Nephron (organoid): ENCODE results near the gene KCTD7.
"Not testable (repeated sequence)": the region's sequence is repeated elsewhere in the genome, so short reads cannot be mapped to it uniquely, and the experiment has no call there.

ENCODE experiments used
- H3K27ac Mint-ChIP-seq, 3 experiments: 2 replicates each; pipeline ENCODE4 v1.8.0; 2020; ENCODE audit warnings: mixed read lengths in 3 of 3, mild to moderate bottlenecking in 2 of 3, moderate library complexity in 1 of 3
- H3K27me3 Mint-ChIP-seq: 2 replicates; pipeline ENCODE4 v1.8.0; 2021; ENCODE audit warnings: low read depth, mild to moderate bottlenecking, moderate library complexity, mixed read lengths
- H3K36me3 Mint-ChIP-seq: 2 replicates; pipeline ENCODE4 v1.8.0; 2020; ENCODE audit warnings: low read depth, mixed read lengths
- H3K4me1 Mint-ChIP-seq: 2 replicates; pipeline ENCODE4 v1.8.0; 2020; ENCODE audit warnings: mixed read lengths
- H3K4me3 Mint-ChIP-seq, 3 experiments: 2 replicates each; pipeline ENCODE4 v1.8.0; 2020; ENCODE audit warnings: mild to moderate bottlenecking in 3 of 3, mixed read lengths in 3 of 3, moderate library complexity in 2 of 3
- H3K9me3 Mint-ChIP-seq: 2 replicates; pipeline ENCODE4 v1.8.0; 2020; ENCODE audit warnings: mixed read lengths
- TF ChIP-seq, protein P1 (sequence below), 3 experiments: fragments of 200-600 bp; sonication (generic); IDR thresholded peaks; one replicate each; pipeline ENCODE4 v1.5.0; 2021; ENCODE audit warnings: antibody characterized with exemption in 3 of 3; ENCODE audit not compliant: unreplicated experiment in 3 of 3

Gene KCTD7

DNA sequence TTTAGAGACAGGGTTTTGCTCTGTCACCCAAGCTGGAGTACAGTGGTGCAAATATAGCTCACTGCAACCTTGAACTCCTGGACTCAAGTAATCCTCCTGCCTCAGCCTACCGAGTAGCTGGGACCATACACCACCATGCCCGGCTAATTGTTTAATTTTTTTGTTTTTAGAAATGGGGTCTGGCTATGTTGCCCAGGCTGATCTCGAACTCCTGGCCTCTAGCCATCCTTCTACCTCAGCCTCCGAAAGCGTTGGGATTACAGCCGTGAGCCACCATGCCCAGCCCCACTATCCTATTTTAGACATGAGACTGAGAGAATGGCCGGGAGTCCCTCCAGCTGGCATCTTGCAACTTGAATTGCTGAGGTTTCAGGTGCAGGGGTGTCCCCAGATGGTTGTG, 39.4 kb downstream of the KCTD7 start:
- TF ChIP-seq, protein P1, sequence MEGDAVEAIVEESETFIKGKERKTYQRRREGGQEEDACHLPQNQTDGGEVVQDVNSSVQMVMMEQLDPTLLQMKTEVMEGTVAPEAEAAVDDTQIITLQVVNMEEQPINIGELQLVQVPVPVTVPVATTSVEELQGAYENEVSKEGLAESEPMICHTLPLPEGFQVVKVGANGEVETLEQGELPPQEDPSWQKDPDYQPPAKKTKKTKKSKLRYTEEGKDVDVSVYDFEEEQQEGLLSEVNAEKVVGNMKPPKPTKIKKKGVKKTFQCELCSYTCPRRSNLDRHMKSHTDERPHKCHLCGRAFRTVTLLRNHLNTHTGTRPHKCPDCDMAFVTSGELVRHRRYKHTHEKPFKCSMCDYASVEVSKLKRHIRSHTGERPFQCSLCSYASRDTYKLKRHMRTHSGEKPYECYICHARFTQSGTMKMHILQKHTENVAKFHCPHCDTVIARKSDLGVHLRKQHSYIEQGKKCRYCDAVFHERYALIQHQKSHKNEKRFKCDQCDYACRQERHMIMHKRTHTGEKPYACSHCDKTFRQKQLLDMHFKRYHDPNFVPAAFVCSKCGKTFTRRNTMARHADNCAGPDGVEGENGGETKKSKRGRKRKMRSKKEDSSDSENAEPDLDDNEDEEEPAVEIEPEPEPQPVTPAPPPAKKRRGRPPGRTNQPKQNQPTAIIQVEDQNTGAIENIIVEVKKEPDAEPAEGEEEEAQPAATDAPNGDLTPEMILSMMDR (IDR thresholded peaks at IDR 0.05; ENCODE audit: unreplicated experiment in 3 of 3), result no peak
- no peaks in the 10 kb centered on the region for H3K4me1 Mint-ChIP-seq
- no peak overlapping the region for H3K27ac Mint-ChIP-seq
- H3K4me3 Mint-ChIP-seq, result no peak overlapping the region
- H3K27me3 Mint-ChIP-seq, result no peaks in the 10 kb centered on the region
- H3K36me3 Mint-ChIP-seq, result peaks cover 13% of the 10 kb centered on the region
- no peaks in the 10 kb centered on the region for H3K9me3 Mint-ChIP-seq

DNA sequence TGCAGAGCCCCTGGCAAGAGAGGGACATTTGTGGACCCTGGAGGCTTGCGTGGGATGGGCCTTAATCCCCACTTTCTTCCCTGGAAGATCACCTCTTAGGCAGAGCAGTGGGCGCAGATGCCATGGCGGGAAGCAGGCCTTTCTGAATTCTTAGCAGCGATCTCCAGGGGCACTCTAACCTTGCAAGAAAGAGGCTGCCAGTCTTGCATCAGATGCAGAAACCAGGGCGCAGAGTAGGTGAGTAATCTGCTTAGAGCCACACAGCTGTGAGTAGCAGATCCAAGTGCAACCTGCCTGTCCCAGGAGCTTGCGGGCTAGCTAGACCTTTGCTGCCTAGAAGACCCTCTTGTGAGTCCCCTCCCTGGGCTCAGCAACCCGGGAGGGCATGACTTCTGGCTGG, 40.0 kb downstream of the KCTD7 start:
- Mint-ChIP-seq H3K27ac (no peak overlapping the region), H3K27me3 (no peaks in the 10 kb centered on the region), H3K4me1 (no peaks in the 10 kb centered on the region), H3K4me3 (no peak overlapping the region), H3K36me3 (peaks cover 13% of the 10 kb centered on the region), H3K9me3 (no peaks in the 10 kb centered on the region)
- TF ChIP-seq, protein P1 (IDR thresholded peaks at IDR 0.05; ENCODE audit: unreplicated experiment in 3 of 3), result no peak

DNA sequence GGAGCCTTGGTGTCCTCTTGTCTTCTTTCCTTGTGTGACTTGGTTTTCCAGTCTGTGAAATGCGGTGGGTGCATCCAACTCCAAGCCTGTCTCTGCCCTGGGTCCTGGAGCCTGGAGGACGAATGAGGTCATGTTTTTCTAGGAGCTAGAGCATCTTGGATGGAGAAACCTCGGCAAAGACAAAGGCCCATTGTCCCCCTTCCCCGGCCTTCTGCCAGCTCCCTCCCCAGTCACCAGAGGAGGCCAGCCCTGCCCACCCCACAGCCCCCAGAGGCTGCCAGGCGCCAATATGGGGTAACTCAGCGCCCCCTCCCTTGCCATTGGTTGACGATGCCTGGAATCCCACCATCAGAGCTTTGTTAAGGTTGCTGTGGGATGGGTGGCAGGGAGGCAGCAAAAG, 40.4 kb downstream of the KCTD7 start:
- Mint-ChIP-seq H3K9me3 (no peaks in the 10 kb centered on the region), H3K27ac (no peak overlapping the region), H3K4me1 (no peaks in the 10 kb centered on the region), H3K36me3 (peaks cover 10% of the 10 kb centered on the region), H3K27me3 (no peaks in the 10 kb centered on the region), H3K4me3 (no peak overlapping the region)
- TF ChIP-seq, protein P1 (IDR thresholded peaks at IDR 0.05; ENCODE audit: unreplicated experiment in 3 of 3), result no peak

DNA sequence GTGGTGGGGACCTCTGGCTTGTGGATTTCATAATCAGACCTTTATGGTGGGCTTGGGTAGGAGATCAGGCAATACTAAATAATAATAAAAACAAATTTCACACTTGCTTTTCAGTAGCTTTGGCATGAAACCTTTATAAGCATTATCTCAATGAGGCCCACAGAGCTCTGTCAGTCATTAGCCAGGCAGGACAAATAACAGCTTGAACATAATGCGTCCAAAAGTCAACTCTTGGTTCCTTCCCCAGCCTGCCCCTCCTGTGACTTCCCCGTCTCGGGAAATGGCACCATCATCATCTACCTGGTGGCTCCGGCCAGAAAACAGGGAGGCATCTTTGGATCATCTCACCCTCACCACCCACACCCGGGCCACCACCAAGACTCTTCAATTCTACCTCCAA, 40.8 kb downstream of the KCTD7 start:
- TF ChIP-seq, protein P1 (IDR thresholded peaks at IDR 0.05; ENCODE audit: unreplicated experiment in 3 of 3), result no peak
- Mint-ChIP-seq H3K27ac (no peak overlapping the region), H3K36me3 (peaks cover 10% of the 10 kb centered on the region), H3K9me3 (no peaks in the 10 kb centered on the region), H3K27me3 (no peaks in the 10 kb centered on the region), H3K4me3 (no peak overlapping the region), H3K4me1 (no peaks in the 10 kb centered on the region)

DNA sequence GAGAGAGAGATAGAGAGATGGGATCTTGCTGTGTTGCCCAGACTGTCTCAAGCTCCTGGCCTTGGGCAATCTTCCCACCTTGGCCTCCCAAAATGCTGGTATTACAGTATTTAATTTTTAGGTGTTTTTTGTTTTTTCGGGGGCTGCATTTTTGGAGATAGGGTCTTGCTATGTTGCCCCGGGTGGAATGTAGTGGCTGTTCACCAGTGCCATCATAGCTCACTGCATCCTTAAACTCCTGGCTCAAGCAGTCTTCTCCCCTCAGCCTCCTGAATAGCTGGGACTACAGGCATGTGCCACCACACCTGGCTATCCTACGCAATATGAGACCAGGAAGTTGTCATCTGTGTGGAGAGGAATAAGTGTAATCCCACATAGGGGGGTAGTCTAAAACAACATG, 42.4 kb downstream of the KCTD7 start:
- Mint-ChIP-seq H3K27me3 (no peaks in the 10 kb centered on the region), H3K4me1 (no peaks in the 10 kb centered on the region), H3K4me3 (no peak overlapping the region), H3K36me3 (peaks cover 7% of the 10 kb centered on the region), H3K27ac (no peak overlapping the region), H3K9me3 (no peaks in the 10 kb centered on the region)
- TF ChIP-seq, protein P1 (IDR thresholded peaks at IDR 0.05; ENCODE audit: unreplicated experiment in 3 of 3), result no peak

DNA sequence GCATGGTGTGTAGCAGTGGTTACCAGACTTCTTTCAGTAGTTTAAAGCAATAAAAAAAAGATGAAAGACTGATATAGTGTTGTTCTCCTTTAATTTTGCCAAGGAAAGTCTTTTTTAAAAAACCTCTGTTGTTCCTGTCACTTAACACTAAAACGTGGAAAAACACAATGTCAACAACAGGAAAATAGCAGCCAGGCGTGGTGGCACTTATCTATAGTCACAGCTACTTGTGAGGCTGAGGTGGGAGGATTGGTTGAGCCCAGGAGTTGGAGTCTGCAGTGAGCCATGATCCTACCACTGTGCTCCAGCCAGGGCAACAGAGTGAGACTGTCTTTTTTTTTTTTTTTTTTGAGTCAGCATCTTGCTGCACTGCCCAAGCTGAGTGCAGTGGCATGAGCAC, 42.8 kb downstream of the KCTD7 start:
- H3K4me3 Mint-ChIP-seq, H3K27me3 Mint-ChIP-seq, H3K27ac Mint-ChIP-seq: not testable (repeated sequence)

DNA sequence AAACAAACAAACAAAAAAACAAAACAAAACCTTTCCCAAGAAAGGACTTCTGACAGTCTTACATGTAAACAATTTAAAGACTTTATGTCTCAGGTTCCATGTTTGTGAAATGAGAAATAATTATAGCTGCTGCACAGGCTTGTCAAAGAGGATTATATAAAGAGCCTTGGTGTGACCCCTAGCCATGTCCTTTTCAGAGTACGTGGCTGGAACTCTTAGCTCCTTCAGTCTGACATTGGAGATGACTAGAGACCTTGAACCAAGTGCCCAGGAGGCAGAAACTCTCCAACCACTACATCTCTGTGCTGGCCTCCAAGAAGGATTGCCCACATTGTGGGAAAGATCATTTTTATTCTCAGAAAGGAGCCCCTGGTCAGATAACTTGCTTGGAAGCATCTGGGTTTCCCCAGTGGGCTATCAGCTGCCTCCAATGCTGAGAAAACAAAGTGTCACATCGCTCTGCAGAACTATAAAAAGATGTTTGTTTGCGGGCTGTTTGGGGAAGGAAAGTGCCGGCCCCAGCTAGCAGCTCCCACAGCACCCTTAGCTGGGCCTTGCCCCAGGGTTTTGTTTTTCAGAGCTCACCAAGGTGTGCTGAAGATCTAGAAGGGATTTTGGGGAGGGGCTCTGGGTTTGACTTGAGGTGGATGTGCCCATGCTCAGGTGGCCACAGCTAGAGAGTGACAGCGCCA, 43.9 kb downstream of the KCTD7 start:
- H3K27me3 Mint-ChIP-seq, H3K4me1 Mint-ChIP-seq, H3K27ac Mint-ChIP-seq, H3K4me3 Mint-ChIP-seq, H3K9me3 Mint-ChIP-seq, H3K36me3 Mint-ChIP-seq: not testable (repeated sequence)

More for the DNA sequence above, 42.8 kb downstream of the KCTD7 start:
- not testable (repeated sequence) for H3K36me3 Mint-ChIP-seq, H3K9me3 Mint-ChIP-seq, H3K4me1 Mint-ChIP-seq

DNA sequence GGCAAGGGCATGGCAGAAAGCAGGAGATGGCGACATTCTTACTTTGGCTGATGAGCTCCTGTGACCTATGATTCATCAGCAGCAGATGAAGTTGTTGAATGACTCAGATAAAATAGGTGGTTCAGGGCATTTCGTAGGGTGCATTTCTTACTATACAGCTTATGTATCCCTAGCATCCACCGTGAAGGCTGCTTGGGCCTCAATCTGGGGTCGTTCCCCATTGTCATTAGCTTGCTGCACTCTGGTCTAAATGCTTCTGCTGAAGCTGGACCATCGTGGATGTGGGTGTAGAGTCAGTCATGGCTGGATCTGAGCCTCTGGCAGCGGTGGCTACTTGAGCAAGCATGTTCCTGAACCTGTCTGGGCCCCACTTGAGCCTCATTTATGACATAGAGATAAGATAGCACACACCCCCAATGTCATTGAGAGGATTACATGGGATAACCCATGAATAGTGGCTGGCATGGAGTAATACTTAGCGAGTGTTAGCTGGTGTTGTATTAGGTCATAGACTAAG, 44.5 kb downstream of the KCTD7 start:
- H3K9me3 Mint-ChIP-seq, H3K27me3 Mint-ChIP-seq, H3K4me1 Mint-ChIP-seq, H3K36me3 Mint-ChIP-seq, H3K27ac Mint-ChIP-seq, H3K4me3 Mint-ChIP-seq: not testable (repeated sequence)
